Renal cortical epithelial cell (primary cell): ENCODE measurements around the gene CCDC33. TPM values are rescaled to one million over a fixed set of nuclear protein-coding genes. Genes with fewer than 3 reads are reported as not detected.

Source experiments
- DNase-seq: peaks from one replicate; pipeline ENCODE4 v3.0.0-alpha.2; 2011; ENCODE audit warnings: low read depth
- total RNA-seq: library from RNA; depleted of rRNA; stranded (reverse); fragments of >200 nt; gene quantifications from 2 replicates; pipeline ENCODE4 v1.2.3, GENCODE V29; 2014

The CCDC33 gene
- total RNA-seq, 1 donor from 2014 or later = not detected

- no peak for DNase-seq
These were observed 45.3 kb downstream of the CCDC33 start for GRCh38 chr15:74281147-74282133.

- peak; percentile 18 for DNase-seq
These were observed 47.2 kb downstream of the CCDC33 start for GRCh38 chr15:74283368-74283767.

- no peak for DNase-seq
These were observed 53.5 kb downstream of the CCDC33 start for GRCh38 chr15:74289671-74290070.

GRCh38 chr15:74290645-74291044, 54.5 kb downstream of the CCDC33 start:
- DNase-seq = no peak

GRCh38 chr15:74291101-74292071, 55.3 kb downstream of the CCDC33 start:
- DNase-seq = peak; percentile 43

GRCh38 chr15:74293021-74293810, 57.1 kb downstream of the CCDC33 start:
- no peak for DNase-seq

- no peak for DNase-seq
These were observed 57.9 kb downstream of the CCDC33 start for GRCh38 chr15:74294010-74294409.

- no peak for DNase-seq
These were observed 59.7 kb downstream of the CCDC33 start for GRCh38 chr15:74295800-74296199.

- no peak for DNase-seq
These were observed 61.8 kb downstream of the CCDC33 start for GRCh38 chr15:74297887-74298286.

GRCh38 chr15:74300057-74300795, 64.1 kb downstream of the CCDC33 start:
- no peak for DNase-seq

GRCh38 chr15:74301583-74302361, 65.6 kb downstream of the CCDC33 start:
- no peak for DNase-seq

GRCh38 chr15:74302821-74303359, 66.8 kb downstream of the CCDC33 start:
- peak; percentile 15 for DNase-seq

GRCh38 chr15:74303741-74304309, 67.7 kb downstream of the CCDC33 start:
- DNase-seq = no peak

- DNase-seq = no peak
These were observed 68.3 kb downstream of the CCDC33 start for GRCh38 chr15:74304431-74304830.

GRCh38 chr15:74305687-74306086, 69.6 kb downstream of the CCDC33 start:
- no peak for DNase-seq

- no peak for DNase-seq
These were observed 70.7 kb downstream of the CCDC33 start for GRCh38 chr15:74306781-74307217.

GRCh38 chr15:74307827-74308811, 72.0 kb downstream of the CCDC33 start:
- peak; percentile 44 for DNase-seq
